ENCODE data around the gene TXNDC17.

Gene TXNDC17

GRCh38 chr17:6666077-6666521 is 25.2 kb downstream of the TXNDC17 start (continued):
- TF ChIP-seq, protein P1, sequence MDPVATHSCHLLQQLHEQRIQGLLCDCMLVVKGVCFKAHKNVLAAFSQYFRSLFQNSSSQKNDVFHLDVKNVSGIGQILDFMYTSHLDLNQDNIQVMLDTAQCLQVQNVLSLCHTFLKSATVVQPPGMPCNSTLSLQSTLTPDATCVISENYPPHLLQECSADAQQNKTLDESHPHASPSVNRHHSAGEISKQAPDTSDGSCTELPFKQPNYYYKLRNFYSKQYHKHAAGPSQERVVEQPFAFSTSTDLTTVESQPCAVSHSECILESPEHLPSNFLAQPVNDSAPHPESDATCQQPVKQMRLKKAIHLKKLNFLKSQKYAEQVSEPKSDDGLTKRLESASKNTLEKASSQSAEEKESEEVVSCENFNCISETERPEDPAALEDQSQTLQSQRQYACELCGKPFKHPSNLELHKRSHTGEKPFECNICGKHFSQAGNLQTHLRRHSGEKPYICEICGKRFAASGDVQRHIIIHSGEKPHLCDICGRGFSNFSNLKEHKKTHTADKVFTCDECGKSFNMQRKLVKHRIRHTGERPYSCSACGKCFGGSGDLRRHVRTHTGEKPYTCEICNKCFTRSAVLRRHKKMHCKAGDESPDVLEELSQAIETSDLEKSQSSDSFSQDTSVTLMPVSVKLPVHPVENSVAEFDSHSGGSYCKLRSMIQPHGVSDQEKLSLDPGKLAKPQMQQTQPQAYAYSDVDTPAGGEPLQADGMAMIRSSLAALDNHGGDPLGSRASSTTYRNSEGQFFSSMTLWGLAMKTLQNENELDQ (tag by site-specific recombination; IDR thresholded peaks at IDR 0.05; ENCODE audit: low read depth): no peak
- no peak for TF ChIP-seq SP7 (tag by site-specific recombination; IDR thresholded peaks at IDR 0.05)

DNA sequence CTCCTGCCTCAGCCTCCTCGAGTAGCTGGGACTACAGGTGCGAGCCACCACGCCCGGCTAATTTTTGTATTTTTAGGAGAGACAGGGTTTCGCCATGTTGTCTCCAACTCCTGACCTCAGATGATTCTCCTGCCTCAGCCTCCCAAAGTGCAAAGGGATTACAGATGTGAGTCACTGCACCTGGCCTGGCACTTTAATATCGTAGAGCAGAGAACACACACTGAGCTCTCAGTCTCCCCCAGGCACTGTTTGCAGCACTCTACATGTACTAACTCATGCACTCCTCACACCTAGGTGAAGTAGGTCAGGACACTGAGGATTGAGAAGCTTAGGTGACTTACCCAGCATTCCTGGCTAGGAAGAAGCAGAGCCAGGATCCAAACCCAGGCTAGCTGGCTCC is 25.7 kb downstream of the TXNDC17 start:
- no peak overlapping the region for H3K4me3 ChIP-seq (ENCODE audit: low read depth, low read length)
- ChIA-PET CTCF (interaction anchor here (0.6 to 3.2 kb wide), 34 partner anchors 12 to 470 kb away, joined by 3 to 72 read pairs (median 5); partner anchors contain the start of gene SLC13A5), POLR2A (interaction anchor here (1.5 kb wide), 1 partner anchor 25 kb away, joined by 3 read pairs; no protein-coding TSS in a partner anchor)
- TF ChIP-seq, protein P2, sequence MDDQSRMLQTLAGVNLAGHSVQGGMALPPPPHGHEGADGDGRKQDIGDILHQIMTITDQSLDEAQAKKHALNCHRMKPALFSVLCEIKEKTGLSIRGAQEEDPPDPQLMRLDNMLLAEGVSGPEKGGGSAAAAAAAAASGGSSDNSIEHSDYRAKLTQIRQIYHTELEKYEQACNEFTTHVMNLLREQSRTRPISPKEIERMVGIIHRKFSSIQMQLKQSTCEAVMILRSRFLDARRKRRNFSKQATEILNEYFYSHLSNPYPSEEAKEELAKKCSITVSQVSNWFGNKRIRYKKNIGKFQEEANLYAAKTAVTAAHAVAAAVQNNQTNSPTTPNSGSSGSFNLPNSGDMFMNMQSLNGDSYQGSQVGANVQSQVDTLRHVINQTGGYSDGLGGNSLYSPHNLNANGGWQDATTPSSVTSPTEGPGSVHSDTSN (CRISPR knock-in tag; IDR thresholded peaks at IDR 0.05): 0 out of 2 replicates have a peak, but pooled peaks have one; percentile 1
- no peak for TF ChIP-seq ZFP69B (tag by site-specific recombination; IDR thresholded peaks at IDR 0.05)
- no peaks in the 10 kb centered on the region for H3K9me3 ChIP-seq (ENCODE audit: control insufficient read depth, insufficient read depth, low read depth, low read length)
- H3K36me3 ChIP-seq (ENCODE audit: control insufficient read depth in 2 of 2, insufficient read depth in 1 of 2, low read length in 2 of 2): peaks cover 0 to 7% of the 10 kb centered on the region in 2 experiments; a peak in 2 of 3 replicates
- no peak overlapping the region for H3K27ac ChIP-seq (ENCODE audit: extremely low read depth, low read depth, low read length)
- no peaks in the 10 kb centered on the region for H3K4me1 ChIP-seq (ENCODE audit: control insufficient read depth, insufficient read depth, low read length)

- Histone ChIP-seq H3K36me3 (ENCODE audit: control insufficient read depth in 2 of 2, insufficient read depth in 1 of 2, low read length in 2 of 2) (peaks cover 0 to 7% of the 10 kb centered on the region in 2 experiments; a peak in 2 of 3 replicates), H3K9me3 (ENCODE audit: control insufficient read depth, insufficient read depth, low read depth, low read length) (no peaks in the 10 kb centered on the region), H3K4me3 (ENCODE audit: low read depth, low read length) (no peak overlapping the region), H3K27ac (ENCODE audit: extremely low read depth, low read depth, low read length) (no peak overlapping the region), H3K4me1 (ENCODE audit: control insufficient read depth, insufficient read depth, low read length) (no peaks in the 10 kb centered on the region)
- POLR2A ChIA-PET: interaction anchor here (0.9 kb wide), 1 partner anchor 26 kb away, joined by 3 read pairs; no protein-coding TSS in a partner anchor
- CTCF ChIA-PET: interaction anchor here (0.6 to 3.2 kb wide), 9 partner anchors 30 to 469 kb away, joined by 3 to 72 read pairs (median 6); no protein-coding TSS in a partner anchor
- no peak for TF ChIP-seq ZNF292 (tag by site-specific recombination; IDR thresholded peaks at IDR 0.05; ENCODE audit: borderline replicate concordance, low read depth)
- TF ChIP-seq WT1 (tag by site-specific recombination; IDR thresholded peaks at IDR 0.05): no peak
- TF ChIP-seq HOXC10 (CRISPR knock-in tag; IDR thresholded peaks at IDR 0.05): no peak
- TF ChIP-seq INSM2 (tag by site-specific recombination; IDR thresholded peaks at IDR 0.05): no peak
- TF ChIP-seq, protein P3, sequence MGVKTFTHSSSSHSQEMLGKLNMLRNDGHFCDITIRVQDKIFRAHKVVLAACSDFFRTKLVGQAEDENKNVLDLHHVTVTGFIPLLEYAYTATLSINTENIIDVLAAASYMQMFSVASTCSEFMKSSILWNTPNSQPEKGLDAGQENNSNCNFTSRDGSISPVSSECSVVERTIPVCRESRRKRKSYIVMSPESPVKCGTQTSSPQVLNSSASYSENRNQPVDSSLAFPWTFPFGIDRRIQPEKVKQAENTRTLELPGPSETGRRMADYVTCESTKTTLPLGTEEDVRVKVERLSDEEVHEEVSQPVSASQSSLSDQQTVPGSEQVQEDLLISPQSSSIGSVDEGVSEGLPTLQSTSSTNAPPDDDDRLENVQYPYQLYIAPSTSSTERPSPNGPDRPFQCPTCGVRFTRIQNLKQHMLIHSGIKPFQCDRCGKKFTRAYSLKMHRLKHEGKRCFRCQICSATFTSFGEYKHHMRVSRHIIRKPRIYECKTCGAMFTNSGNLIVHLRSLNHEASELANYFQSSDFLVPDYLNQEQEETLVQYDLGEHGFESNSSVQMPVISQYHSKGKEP (tag by site-specific recombination; IDR thresholded peaks at IDR 0.05): no peak
- TF ChIP-seq ZNF830 (tag by site-specific recombination; IDR thresholded peaks at IDR 0.05; ENCODE audit: low read depth): no peak
- no peak for TF ChIP-seq PRDM6 (tag by site-specific recombination; IDR thresholded peaks at IDR 0.05)
- no peak for TF ChIP-seq ZNF280D (tag by site-specific recombination; IDR thresholded peaks at IDR 0.05)
- no peak for TF ChIP-seq ZNF37A (tag by site-specific recombination; IDR thresholded peaks at IDR 0.05)
- no peak for TF ChIP-seq ZBTB1 (tag by site-specific recombination; IDR thresholded peaks at IDR 0.05)
- TF ChIP-seq ZNF248 (tag by site-specific recombination; IDR thresholded peaks at IDR 0.05): no peak
- TF ChIP-seq ZSCAN30 (tag by site-specific recombination; IDR thresholded peaks at IDR 0.05): no peak
- TF ChIP-seq, protein P4, sequence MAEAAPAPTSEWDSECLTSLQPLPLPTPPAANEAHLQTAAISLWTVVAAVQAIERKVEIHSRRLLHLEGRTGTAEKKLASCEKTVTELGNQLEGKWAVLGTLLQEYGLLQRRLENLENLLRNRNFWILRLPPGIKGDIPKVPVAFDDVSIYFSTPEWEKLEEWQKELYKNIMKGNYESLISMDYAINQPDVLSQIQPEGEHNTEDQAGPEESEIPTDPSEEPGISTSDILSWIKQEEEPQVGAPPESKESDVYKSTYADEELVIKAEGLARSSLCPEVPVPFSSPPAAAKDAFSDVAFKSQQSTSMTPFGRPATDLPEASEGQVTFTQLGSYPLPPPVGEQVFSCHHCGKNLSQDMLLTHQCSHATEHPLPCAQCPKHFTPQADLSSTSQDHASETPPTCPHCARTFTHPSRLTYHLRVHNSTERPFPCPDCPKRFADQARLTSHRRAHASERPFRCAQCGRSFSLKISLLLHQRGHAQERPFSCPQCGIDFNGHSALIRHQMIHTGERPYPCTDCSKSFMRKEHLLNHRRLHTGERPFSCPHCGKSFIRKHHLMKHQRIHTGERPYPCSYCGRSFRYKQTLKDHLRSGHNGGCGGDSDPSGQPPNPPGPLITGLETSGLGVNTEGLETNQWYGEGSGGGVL (tag by site-specific recombination; IDR thresholded peaks at IDR 0.05): no peak
- TF ChIP-seq SETDB1 (IDR thresholded peaks at IDR 0.05; ENCODE audit: insufficient read length, low read length): no peak
Measured at GRCh38 chr17:6667516-6667915, 26.7 kb downstream of the TXNDC17 start.
